ENCODE measurements around the gene CDK14.

The CDK14 gene

DNA sequence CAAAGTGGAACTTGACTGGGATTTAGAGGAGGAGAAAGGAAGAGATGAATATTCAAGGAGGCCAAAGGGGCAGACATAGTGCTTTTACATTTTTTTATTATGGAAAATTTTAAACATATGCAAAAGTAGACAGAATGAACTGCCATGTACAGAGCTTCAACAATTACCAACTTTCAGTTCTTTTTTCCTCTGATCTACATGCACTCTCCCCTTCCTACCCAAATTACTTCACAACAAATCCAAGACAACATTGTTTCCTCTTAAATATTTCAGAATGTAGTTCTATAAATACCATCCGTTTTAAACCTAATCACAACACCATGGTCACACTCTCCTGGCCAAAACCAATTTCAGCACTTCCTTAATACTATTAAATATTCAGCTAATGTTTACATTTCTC, 584.6 kb downstream of the CDK14 start:
- no peak for TF ChIP-seq CREB1 (IDR thresholded peaks at IDR 0.05; ENCODE audit: low read depth)

DNA sequence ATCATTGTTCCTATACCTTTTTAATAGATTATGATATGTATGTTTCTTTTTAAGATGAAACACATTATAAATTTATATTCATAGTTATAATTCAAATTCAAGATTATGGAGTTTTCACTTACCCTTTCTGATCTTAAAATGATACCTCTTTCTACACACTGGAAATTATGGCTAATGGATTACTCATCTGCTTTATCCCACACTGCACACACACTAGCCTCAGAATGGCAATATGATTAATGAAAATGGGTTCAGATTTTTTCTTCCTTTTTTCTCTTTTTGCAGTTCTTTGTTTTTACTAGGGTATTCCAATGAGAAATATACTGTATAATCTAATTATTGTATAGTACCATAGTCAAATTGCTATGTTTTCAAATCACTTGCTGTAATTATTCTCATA, 585.8 kb downstream of the CDK14 start:
- no peak for TF ChIP-seq RAD21 (IDR thresholded peaks at IDR 0.05; ENCODE audit: low read depth)

DNA sequence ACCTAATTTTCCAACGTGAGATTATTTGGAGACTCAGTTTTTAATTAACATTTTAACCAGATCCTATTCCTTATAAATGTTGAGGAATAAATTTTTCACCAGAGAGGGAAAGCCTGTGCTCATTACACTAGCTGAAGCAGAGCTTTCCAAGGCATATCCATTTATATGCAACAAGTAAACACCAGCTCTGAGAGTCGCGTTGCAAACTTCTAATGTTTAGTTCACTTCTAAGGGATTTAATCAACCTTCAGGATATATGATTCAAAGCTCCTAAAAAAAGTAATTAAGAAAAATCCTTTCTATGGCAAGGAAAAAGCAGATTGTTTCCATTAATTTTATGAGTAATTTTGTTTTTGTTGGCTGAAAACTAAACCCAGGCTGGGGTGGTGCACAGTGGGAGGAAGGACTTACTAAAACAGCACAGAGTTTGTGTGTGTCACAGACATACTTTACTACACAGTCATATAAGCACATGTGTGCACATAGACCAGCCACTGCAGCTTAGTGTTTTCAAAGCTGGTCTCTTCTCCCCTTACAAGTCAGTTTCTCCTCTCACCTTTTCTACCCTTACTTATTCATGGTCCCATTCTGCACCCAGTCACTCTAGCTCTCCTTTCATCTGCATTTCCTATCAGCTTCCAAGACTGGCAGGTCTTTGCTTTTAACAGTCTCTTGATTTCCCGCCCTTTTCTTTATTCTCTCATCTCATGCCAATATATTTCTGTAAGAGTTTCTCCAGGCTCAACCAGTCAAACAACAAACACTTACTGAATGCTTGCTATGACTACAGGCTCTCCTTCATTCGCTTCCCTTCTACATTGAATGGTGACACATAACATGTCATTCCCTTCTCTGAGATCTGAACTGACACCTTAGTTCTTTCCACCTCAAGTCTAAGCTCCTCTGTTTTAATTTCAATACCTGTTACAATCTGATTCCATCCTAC, 587.0 kb downstream of the CDK14 start:
- TF ChIP-seq TAF1 (IDR thresholded peaks at IDR 0.05; ENCODE audit: low read depth) = no peak
- TF ChIP-seq, protein P1, sequence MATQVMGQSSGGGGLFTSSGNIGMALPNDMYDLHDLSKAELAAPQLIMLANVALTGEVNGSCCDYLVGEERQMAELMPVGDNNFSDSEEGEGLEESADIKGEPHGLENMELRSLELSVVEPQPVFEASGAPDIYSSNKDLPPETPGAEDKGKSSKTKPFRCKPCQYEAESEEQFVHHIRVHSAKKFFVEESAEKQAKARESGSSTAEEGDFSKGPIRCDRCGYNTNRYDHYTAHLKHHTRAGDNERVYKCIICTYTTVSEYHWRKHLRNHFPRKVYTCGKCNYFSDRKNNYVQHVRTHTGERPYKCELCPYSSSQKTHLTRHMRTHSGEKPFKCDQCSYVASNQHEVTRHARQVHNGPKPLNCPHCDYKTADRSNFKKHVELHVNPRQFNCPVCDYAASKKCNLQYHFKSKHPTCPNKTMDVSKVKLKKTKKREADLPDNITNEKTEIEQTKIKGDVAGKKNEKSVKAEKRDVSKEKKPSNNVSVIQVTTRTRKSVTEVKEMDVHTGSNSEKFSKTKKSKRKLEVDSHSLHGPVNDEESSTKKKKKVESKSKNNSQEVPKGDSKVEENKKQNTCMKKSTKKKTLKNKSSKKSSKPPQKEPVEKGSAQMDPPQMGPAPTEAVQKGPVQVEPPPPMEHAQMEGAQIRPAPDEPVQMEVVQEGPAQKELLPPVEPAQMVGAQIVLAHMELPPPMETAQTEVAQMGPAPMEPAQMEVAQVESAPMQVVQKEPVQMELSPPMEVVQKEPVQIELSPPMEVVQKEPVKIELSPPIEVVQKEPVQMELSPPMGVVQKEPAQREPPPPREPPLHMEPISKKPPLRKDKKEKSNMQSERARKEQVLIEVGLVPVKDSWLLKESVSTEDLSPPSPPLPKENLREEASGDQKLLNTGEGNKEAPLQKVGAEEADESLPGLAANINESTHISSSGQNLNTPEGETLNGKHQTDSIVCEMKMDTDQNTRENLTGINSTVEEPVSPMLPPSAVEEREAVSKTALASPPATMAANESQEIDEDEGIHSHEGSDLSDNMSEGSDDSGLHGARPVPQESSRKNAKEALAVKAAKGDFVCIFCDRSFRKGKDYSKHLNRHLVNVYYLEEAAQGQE (IDR thresholded peaks at IDR 0.05; ENCODE audit: low read depth) = no peak
- no peak for TF ChIP-seq NFIC (IDR thresholded peaks at IDR 0.05)
- TF ChIP-seq FOXM1 (IDR thresholded peaks at IDR 0.05; ENCODE audit: borderline replicate concordance, low read depth) = no peak
- TF ChIP-seq EGR1 (IDR thresholded peaks at IDR 0.05) = no peak

DNA sequence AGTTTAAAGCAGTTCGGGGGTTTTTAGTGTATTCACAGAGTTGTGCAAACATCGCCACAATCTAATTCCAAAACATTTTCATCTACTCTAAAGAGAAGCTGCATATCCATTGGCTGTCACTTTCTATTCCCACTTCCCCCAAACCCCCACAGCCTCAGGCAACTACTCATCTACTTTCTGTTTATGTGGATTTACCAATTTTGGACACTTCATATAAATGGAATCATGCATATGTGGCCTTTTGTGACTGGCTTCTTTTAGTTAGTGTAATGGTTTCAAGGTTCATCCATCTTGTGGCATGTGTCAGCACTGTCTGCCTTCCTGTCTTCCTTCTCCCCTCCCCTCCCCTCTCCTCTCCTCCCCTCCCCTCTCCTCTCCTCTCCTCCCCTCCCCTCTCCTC, 589.6 kb downstream of the CDK14 start:
- TF ChIP-seq TEAD4 (IDR thresholded peaks at IDR 0.05) (no peak), YY1 (IDR thresholded peaks at IDR 0.05; ENCODE audit: low read depth) (no peak), TAF1 (IDR thresholded peaks at IDR 0.05; ENCODE audit: low read depth) (no peak), EGR1 (IDR thresholded peaks at IDR 0.05) (no peak), RAD21 (IDR thresholded peaks at IDR 0.05; ENCODE audit: low read depth) (no peak), NFIC (IDR thresholded peaks at IDR 0.05) (no peak), FOXM1 (IDR thresholded peaks at IDR 0.05; ENCODE audit: borderline replicate concordance, low read depth) (no peak), CREB1 (IDR thresholded peaks at IDR 0.05; ENCODE audit: low read depth) (no peak), ZBTB7A (IDR thresholded peaks at IDR 0.05; ENCODE audit: low read depth) (no peak)
- TF ChIP-seq, protein P2, sequence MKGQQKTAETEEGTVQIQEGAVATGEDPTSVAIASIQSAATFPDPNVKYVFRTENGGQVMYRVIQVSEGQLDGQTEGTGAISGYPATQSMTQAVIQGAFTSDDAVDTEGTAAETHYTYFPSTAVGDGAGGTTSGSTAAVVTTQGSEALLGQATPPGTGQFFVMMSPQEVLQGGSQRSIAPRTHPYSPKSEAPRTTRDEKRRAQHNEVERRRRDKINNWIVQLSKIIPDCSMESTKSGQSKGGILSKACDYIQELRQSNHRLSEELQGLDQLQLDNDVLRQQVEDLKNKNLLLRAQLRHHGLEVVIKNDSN (IDR thresholded peaks at IDR 0.05) = no peak

DNA sequence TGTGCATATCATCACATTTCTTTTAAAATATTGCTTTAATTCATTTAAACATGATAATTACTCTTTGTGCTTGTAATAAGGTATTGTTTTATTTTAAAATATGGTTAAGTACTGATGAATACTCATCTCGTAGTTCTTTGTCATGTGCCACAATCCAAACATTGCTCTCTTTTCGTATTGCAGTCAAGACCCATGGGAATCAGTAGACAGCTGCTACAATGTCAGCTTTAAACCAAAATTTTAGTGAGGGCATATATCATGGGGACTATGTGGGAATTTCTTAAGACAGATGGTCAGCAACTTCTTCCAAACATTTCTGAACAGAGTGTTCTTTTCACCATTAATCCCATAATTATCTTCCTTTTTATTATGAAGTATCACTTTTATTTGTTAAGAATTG, 590.9 kb downstream of the CDK14 start:
- TF ChIP-seq NFIC (IDR thresholded peaks at IDR 0.05) (no peak), EGR1 (IDR thresholded peaks at IDR 0.05) (no peak), FOXM1 (IDR thresholded peaks at IDR 0.05; ENCODE audit: borderline replicate concordance, low read depth) (no peak), TCF12 (IDR thresholded peaks at IDR 0.05; ENCODE audit: low read depth) (no peak), RAD21 (IDR thresholded peaks at IDR 0.05; ENCODE audit: low read depth) (no peak), CREB1 (IDR thresholded peaks at IDR 0.05; ENCODE audit: low read depth) (no peak), TEAD4 (IDR thresholded peaks at IDR 0.05) (no peak), ZBTB7A (IDR thresholded peaks at IDR 0.05; ENCODE audit: low read depth) (no peak), EP300 (IDR thresholded peaks at IDR 0.05; ENCODE audit: borderline replicate concordance) (no peak), CEBPB (IDR thresholded peaks at IDR 0.05) (no peak), YY1 (IDR thresholded peaks at IDR 0.05; ENCODE audit: low read depth) (no peak), TAF1 (IDR thresholded peaks at IDR 0.05; ENCODE audit: low read depth) (no peak)
- TF ChIP-seq, protein P1 (IDR thresholded peaks at IDR 0.05; ENCODE audit: low read depth) = no peak
- TF ChIP-seq, protein P2 (IDR thresholded peaks at IDR 0.05) = no peak
- TF ChIP-seq, protein P3, sequence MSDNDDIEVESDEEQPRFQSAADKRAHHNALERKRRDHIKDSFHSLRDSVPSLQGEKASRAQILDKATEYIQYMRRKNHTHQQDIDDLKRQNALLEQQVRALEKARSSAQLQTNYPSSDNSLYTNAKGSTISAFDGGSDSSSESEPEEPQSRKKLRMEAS (IDR thresholded peaks at IDR 0.05) = no peak

DNA sequence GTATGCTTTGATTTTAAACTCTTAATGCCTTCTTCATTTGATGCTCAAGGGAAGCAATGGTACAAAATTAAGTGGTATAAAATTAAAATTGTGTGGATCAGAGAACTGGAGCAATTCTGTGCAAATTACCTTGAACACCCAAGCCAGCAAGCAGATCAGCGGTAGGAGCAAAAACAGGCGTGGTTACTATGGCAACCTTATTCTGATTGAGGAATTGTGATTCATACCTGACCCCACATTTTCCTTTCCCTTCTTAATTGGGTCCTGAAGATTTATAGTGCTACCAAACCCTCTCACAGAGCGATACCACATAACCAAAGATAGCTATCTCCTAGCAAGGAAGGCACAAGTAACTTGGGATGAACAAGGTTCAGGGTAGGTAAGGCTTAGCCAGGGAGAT, 595.6 kb downstream of the CDK14 start:
- TF ChIP-seq TAF1 (IDR thresholded peaks at IDR 0.05; ENCODE audit: low read depth) = no peak

DNA sequence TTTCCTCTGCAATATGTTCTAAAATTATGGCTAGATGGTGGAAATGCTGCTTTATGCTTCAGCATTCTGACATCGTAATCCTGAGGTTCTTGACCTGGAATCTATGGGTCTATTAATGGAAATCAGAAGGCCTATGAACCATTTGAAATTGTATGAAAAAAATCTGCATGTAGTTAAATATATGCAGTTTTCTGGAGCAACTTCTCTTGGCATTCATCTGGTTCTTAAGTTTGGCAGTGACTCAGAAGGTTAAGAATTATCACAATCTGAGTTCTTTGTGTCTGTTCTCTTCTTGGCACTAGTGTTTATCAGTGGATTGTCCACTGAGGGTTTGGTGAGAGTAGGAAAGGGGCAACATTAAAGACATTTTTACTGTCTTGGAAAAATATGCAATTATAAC, 597.0 kb downstream of the CDK14 start:
- TF ChIP-seq FOXM1 (IDR thresholded peaks at IDR 0.05; ENCODE audit: borderline replicate concordance, low read depth) (no peak), NFIC (IDR thresholded peaks at IDR 0.05) (no peak), ZBTB7A (IDR thresholded peaks at IDR 0.05; ENCODE audit: low read depth) (no peak), TCF12 (IDR thresholded peaks at IDR 0.05; ENCODE audit: low read depth) (no peak), CREB1 (IDR thresholded peaks at IDR 0.05; ENCODE audit: low read depth) (no peak), RAD21 (IDR thresholded peaks at IDR 0.05; ENCODE audit: low read depth) (no peak), EP300 (IDR thresholded peaks at IDR 0.05; ENCODE audit: borderline replicate concordance) (no peak), TEAD4 (IDR thresholded peaks at IDR 0.05) (no peak), EGR1 (IDR thresholded peaks at IDR 0.05) (no peak), CEBPB (IDR thresholded peaks at IDR 0.05) (no peak), YY1 (IDR thresholded peaks at IDR 0.05; ENCODE audit: low read depth) (no peak), TAF1 (IDR thresholded peaks at IDR 0.05; ENCODE audit: low read depth) (no peak)
- TF ChIP-seq, protein P1 (IDR thresholded peaks at IDR 0.05; ENCODE audit: low read depth) = no peak
- TF ChIP-seq, protein P2 (IDR thresholded peaks at IDR 0.05) = no peak
- TF ChIP-seq, protein P3 (IDR thresholded peaks at IDR 0.05) = no peak
